SK-N-MC (cell line): ENCODE measurements around the gene HNRNPH3.

Source experiments
- EZH2 ChIP-seq: fragments of 200-600 bp; sonication (generic); IDR thresholded peaks from one replicate; pipeline ENCODE4 v1.6.1; 2017; ENCODE audit warnings: antibody characterized with exemption
- FOXP2 ChIP-seq: optimal IDR thresholded peaks from 2 replicates; pipeline ENCODE3; 2011; ENCODE audit warnings: mild to moderate bottlenecking, moderate library complexity; ENCODE audit not compliant: insufficient read depth; ENCODE audit errors: extremely low read length, control extremely low read depth
- POLR2AphosphoS5 ChIP-seq: IDR thresholded peaks from 2 replicates; pipeline ENCODE4 v1.6.1; 2012; ENCODE audit warnings: mild to moderate bottlenecking, low read depth, low read length, borderline replicate concordance

GRCh38 chr10:68340358-68341080 is 8.7 kb downstream of the HNRNPH3 start:
- TF ChIP-seq POLR2AphosphoS5 (no peak), EZH2 (no peak), FOXP2 (no peak)
